ENCODE measurements around the gene RND2.
"Not testable (repeated sequence)": the region's sequence is repeated elsewhere in the genome, so short reads cannot be mapped to it uniquely, and the experiment has no call there.

Gene RND2

GRCh38 chr17:43024407-43025289 lies at the start of gene RND2:
Gene RND2, plus strand, starts transcription at chr17:43025231. Its CDS starts 117 bp downstream, at chr17:43025348.
- DNase-seq = peak; percentile 99

- no peak for DNase-seq
Observed at GRCh38 chr17:42975265-42975664, 49.8 kb upstream of the RND2 start.

GRCh38 chr17:42975701-42976100 lies 49.3 kb upstream of the RND2 start:
- DNase-seq = not testable (repeated sequence)

GRCh38 chr17:42979511-42980273 lies 45.3 kb upstream of the RND2 start, which contains the start of gene PTGES3L:
Gene PTGES3L, minus strand, starts transcription at chr17:42980080. Its CDS starts 27 bp downstream, at chr17:42980053.
- peak; percentile 95 for DNase-seq

GRCh38 chr17:42980274-42980765 lies 44.7 kb upstream of the RND2 start, which contains the start of gene RUNDC1:
Gene RUNDC1, plus strand, starts transcription at chr17:42980565. Its CDS starts 12 bp downstream, at chr17:42980577.
- peak; percentile 97 for DNase-seq

GRCh38 chr17:42980766-42981397 lies 44.1 kb upstream of the RND2 start:
- peak; percentile 91 for DNase-seq

- no peak for DNase-seq
Observed at GRCh38 chr17:42982266-42982665, 42.8 kb upstream of the RND2 start.

- DNase-seq = no peak
Observed at GRCh38 chr17:42985225-42985624, 39.8 kb upstream of the RND2 start.

- DNase-seq = no peak
Observed at GRCh38 chr17:42989141-42989540, 35.9 kb upstream of the RND2 start.

- DNase-seq = peak; percentile 77
Observed at GRCh38 chr17:42989726-42990652, 35.0 kb upstream of the RND2 start.

- DNase-seq = no peak
Observed at GRCh38 chr17:42991471-42991870, 33.6 kb upstream of the RND2 start.

GRCh38 chr17:42992872-42993271 lies 32.2 kb upstream of the RND2 start:
- DNase-seq = peak; percentile 79

- not testable (repeated sequence) for DNase-seq
Observed at GRCh38 chr17:42993913-42994312, 31.1 kb upstream of the RND2 start.

GRCh38 chr17:42997390-42997983 lies 27.5 kb upstream of the RND2 start:
- DNase-seq = peak; percentile 75

- DNase-seq = peak; percentile 100
Observed at GRCh38 chr17:42997984-42998938, 26.8 kb upstream of the RND2 start, which contains the start of gene RPL27. Gene RPL27, plus strand, starts transcription at chr17:42998419. Its CDS starts 332 bp downstream, at chr17:42998751.

GRCh38 chr17:42999003-42999525 lies 26.0 kb upstream of the RND2 start:
- DNase-seq = peak; percentile 48

GRCh38 chr17:43000894-43001293 lies 24.1 kb upstream of the RND2 start:
- not testable (repeated sequence) for DNase-seq

- peak; percentile 41 for DNase-seq
Observed at GRCh38 chr17:43003542-43004172, 21.4 kb upstream of the RND2 start.
